HG02943 (cell line): ENCODE measurements around the gene SULT1A1.

ENCODE experiments used
- ATAC-seq: cut with Tn5 transposase; IDR thresholded peaks from one replicate; pipeline ENCODE4 v1.9.1; 2021; ENCODE audit warnings: mild to moderate bottlenecking, low read depth, moderate library complexity; ENCODE audit not compliant: unreplicated experiment

SULT1A1 gene

GRCh38 chr16:28562199-28562598, 47.6 kb downstream of the SULT1A1 start:
- ATAC-seq = no peak

- ATAC-seq = no peak
Observed at GRCh38 chr16:28561557-28562187, 48.2 kb downstream of the SULT1A1 start.

- ATAC-seq = no peak
Observed at GRCh38 chr16:28558456-28558855, 51.4 kb downstream of the SULT1A1 start.

- ATAC-seq = no peak
Observed at GRCh38 chr16:28556914-28557320, 52.9 kb downstream of the SULT1A1 start.

GRCh38 chr16:28555561-28555960, 54.3 kb downstream of the SULT1A1 start:
- no peak for ATAC-seq
